HEK293 (cell line): ENCODE results near the gene ANTXR1.

Experiments
- CTCF ChIA-PET: fragments of 350-600 bp; formaldehyde crosslinking; extraction: SDS; loops from one replicate; lab custom pipeline; 2021; ENCODE audit warnings: antibody characterized with exemption; lab: Yijun Ruan, JAX
- POLR2A ChIA-PET: fragments of 300-600 bp; formaldehyde crosslinking; extraction: SDS; loops from one replicate; lab custom pipeline; 2020; ENCODE audit warnings: antibody characterized with exemption, inconsistent platforms; lab: Yijun Ruan, JAX
- H3K27ac ChIP-seq: fragments of 200-500 bp; sonication (Bioruptor generic); 2 replicates; pipeline ENCODE4 v1.5.1; 2014; ENCODE audit warnings: low read depth, low read length, control low read depth, inconsistent platforms; ENCODE audit errors: extremely low read depth
- H3K36me3 ChIP-seq, 2 experiments: fragments of 200-500 bp in 1 of 2; sonication (Bioruptor generic) in 1 of 2; 1 replicate in 1 of 2; 2 replicates in 1 of 2; pipeline ENCODE4 v1.5.1; 2014 to 2017; ENCODE audit warnings: inconsistent platforms in 2 of 2, low read length in 2 of 2; ENCODE audit not compliant: control insufficient read depth in 2 of 2, insufficient read depth in 1 of 2
- H3K4me1 ChIP-seq: fragments of 200-500 bp; sonication (Bioruptor generic); 2 replicates; pipeline ENCODE4 v1.5.1; 2014; ENCODE audit warnings: mild to moderate bottlenecking, low read length, inconsistent platforms; ENCODE audit not compliant: control insufficient read depth, insufficient read depth
- H3K4me3 ChIP-seq: 2 replicates; pipeline ENCODE4 v1.5.1; 2011; ENCODE audit warnings: low read depth, mild to moderate bottlenecking, control low read depth, low read length, moderate library complexity
- H3K9me3 ChIP-seq: fragments of 200-500 bp; sonication (Bioruptor generic); 2 replicates; pipeline ENCODE4 v1.5.1; 2014; ENCODE audit warnings: low read depth, low read length, inconsistent platforms; ENCODE audit not compliant: control insufficient read depth, insufficient read depth
- BCL11B ChIP-seq: fragments of 450-650 bp; formaldehyde crosslinking; IDR thresholded peaks from 2 replicates; pipeline ENCODE4 v1.5.1; 2016; ENCODE audit warnings: low read depth, missing biosample characterization, missing genetic modification characterization
- GLI4 ChIP-seq: fragments of 450-650 bp; formaldehyde crosslinking; IDR thresholded peaks from 2 replicates; pipeline ENCODE4 v1.5.1; 2016; ENCODE audit warnings: missing biosample characterization, missing genetic modification characterization
- HOXA7 ChIP-seq: sonication (generic); formaldehyde crosslinking; IDR thresholded peaks from 2 replicates; pipeline ENCODE4 v1.8.1; 2022; ENCODE audit warnings: missing genetic modification reagents, borderline replicate concordance
- INSM2 ChIP-seq: fragments of 450-650 bp; formaldehyde crosslinking; IDR thresholded peaks from 2 replicates; pipeline ENCODE4 v1.5.1; 2016; ENCODE audit warnings: missing biosample characterization, missing genetic modification characterization
- KLF7 ChIP-seq: fragments of 450-650 bp; formaldehyde crosslinking; IDR thresholded peaks from 2 replicates; pipeline ENCODE4 v1.5.1; 2016; ENCODE audit warnings: missing biosample characterization, missing genetic modification characterization, borderline replicate concordance
- RBAK ChIP-seq: fragments of 450-650 bp; formaldehyde crosslinking; IDR thresholded peaks from 2 replicates; pipeline ENCODE4 v1.5.1; 2016; ENCODE audit warnings: missing biosample characterization, missing genetic modification characterization
- ZNF16 ChIP-seq: fragments of 450-650 bp; formaldehyde crosslinking; IDR thresholded peaks from 2 replicates; pipeline ENCODE4 v1.5.1; 2016; ENCODE audit warnings: low read depth, missing biosample characterization, missing genetic modification characterization
- ZNF18 ChIP-seq: fragments of 450-650 bp; formaldehyde crosslinking; IDR thresholded peaks from 2 replicates; pipeline ENCODE4 v1.5.1; 2016; ENCODE audit warnings: missing biosample characterization, missing genetic modification characterization
- ZNF202 ChIP-seq: fragments of 450-650 bp; formaldehyde crosslinking; IDR thresholded peaks from 2 replicates; pipeline ENCODE4 v1.5.1; 2016; ENCODE audit warnings: missing biosample characterization, missing genetic modification characterization, borderline replicate concordance
- ZNF266 ChIP-seq: fragments of 450-650 bp; formaldehyde crosslinking; IDR thresholded peaks from 2 replicates; pipeline ENCODE4 v1.5.1; 2016; ENCODE audit warnings: missing biosample characterization, missing genetic modification characterization, low read depth
- ZNF280D ChIP-seq: fragments of 450-650 bp; formaldehyde crosslinking; IDR thresholded peaks from 2 replicates; pipeline ENCODE4 v1.5.1; 2016; ENCODE audit warnings: missing biosample characterization, missing genetic modification characterization
- ZNF292 ChIP-seq: fragments of 450-650 bp; formaldehyde crosslinking; IDR thresholded peaks from 2 replicates; pipeline ENCODE4 v1.5.1; 2016; ENCODE audit warnings: low read depth, missing biosample characterization, missing genetic modification characterization, borderline replicate concordance
- ZNF449 ChIP-seq: fragments of 450-650 bp; formaldehyde crosslinking; IDR thresholded peaks from 2 replicates; pipeline ENCODE4 v1.5.1; 2017; ENCODE audit warnings: missing biosample characterization, mild to moderate bottlenecking, missing genetic modification characterization, moderate library complexity
- ZNF48 ChIP-seq: fragments of 450-650 bp; formaldehyde crosslinking; IDR thresholded peaks from 2 replicates; pipeline ENCODE4 v1.5.1; 2016; ENCODE audit warnings: missing biosample characterization, missing genetic modification characterization
- ZNF518A ChIP-seq: fragments of 450-650 bp; formaldehyde crosslinking; conservative IDR thresholded peaks from 2 replicates; pipeline ENCODE4 v1.5.1; 2016; ENCODE audit warnings: low read depth, missing biosample characterization, missing genetic modification characterization
- ZNF596 ChIP-seq: fragments of 450-650 bp; IDR thresholded peaks from 2 replicates; pipeline ENCODE4 v1.5.0; 2018; ENCODE audit warnings: missing biosample characterization, mild to moderate bottlenecking, missing genetic modification characterization, moderate library complexity
- ZNF76 ChIP-seq: fragments of 450-650 bp; formaldehyde crosslinking; IDR thresholded peaks from 2 replicates; pipeline ENCODE4; 2016; ENCODE audit warnings: low read depth, missing biosample characterization, missing genetic modification characterization, borderline replicate concordance
- ZNF768 ChIP-seq: fragments of 450-650 bp; formaldehyde crosslinking; IDR thresholded peaks from 2 replicates; pipeline ENCODE4 v1.5.1; 2018; ENCODE audit warnings: missing biosample characterization, mild to moderate bottlenecking, missing genetic modification characterization
- ZSCAN18 ChIP-seq: fragments of 450-650 bp; formaldehyde crosslinking; IDR thresholded peaks from 2 replicates; pipeline ENCODE4 v1.5.1; 2016; ENCODE audit warnings: missing biosample characterization, missing genetic modification characterization

ANTXR1 gene

GRCh38 chr2:69067026-69067630, 54.1 kb downstream of the ANTXR1 start:
- no peaks in the 10 kb centered on the region for H3K4me1 ChIP-seq
- peaks cover 0 to 9% of the 10 kb centered on the region in 2 experiments; a peak in 1 of 3 replicates for H3K36me3 ChIP-seq
- H3K27ac ChIP-seq: no peak overlapping the region
- H3K9me3 ChIP-seq: no peaks in the 10 kb centered on the region
- TF ChIP-seq ZNF768 (tag by site-specific recombination) (no peak), KLF7 (no peak), HOXA7 (CRISPR knock-in tag) (no peak), ZNF266 (tag by site-specific recombination) (no peak), RBAK (tag by site-specific recombination) (no peak), ZSCAN18 (tag by site-specific recombination) (no peak), ZNF76 (no peak), INSM2 (tag by site-specific recombination) (no peak), ZNF280D (tag by site-specific recombination) (no peak), ZNF292 (tag by site-specific recombination) (no peak), GLI4 (tag by site-specific recombination) (no peak), ZNF202 (no peak), ZNF16 (tag by site-specific recombination) (no peak), ZNF596 (tag by site-specific recombination) (no peak), ZNF48 (tag by site-specific recombination) (no peak), ZNF518A (tag by site-specific recombination) (no peak), ZNF449 (tag by site-specific recombination) (no peak), ZNF18 (tag by site-specific recombination) (no peak), BCL11B (tag by site-specific recombination) (no peak)
- ChIA-PET POLR2A (no interaction called here), CTCF (interaction anchor here (0.6 to 0.7 kb wide), 2 partner anchors 17 to 1166 kb away, joined by 3 to 5 read pairs; no protein-coding TSS in a partner anchor)
- H3K4me3 ChIP-seq: no peak overlapping the region
